Measurements from ENCODE around the gene GAB2.

DNA sequence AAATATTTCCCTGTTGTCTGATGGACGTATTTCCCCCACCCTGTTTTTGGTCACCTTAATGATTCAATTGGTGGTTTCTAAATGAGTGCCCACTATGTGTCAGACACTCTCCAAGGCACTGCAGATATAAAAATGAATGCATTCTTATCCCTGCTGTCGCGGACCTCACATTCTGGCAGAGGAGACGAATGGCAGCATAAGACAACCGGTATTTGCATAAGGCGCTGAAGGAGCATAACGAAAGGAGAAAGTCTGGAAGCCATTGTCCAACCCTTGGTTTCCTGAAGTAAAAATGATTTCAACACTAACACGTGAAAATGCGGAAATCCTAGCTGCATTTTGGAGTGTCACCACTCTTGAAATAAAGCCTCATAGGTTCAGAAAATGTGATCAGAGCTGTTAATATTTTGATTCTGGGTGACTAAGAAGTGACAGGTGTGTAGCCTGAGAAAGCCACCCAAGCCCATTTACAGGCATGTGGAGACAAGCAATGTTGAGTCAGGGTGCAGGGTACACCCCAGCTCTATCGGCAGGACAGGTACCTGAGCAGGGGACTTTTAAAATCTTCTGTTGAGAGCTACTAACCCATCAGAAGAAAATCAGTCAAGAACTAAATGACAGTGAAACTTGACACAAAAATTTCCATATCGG, 10.1 kb upstream of the GAB2 start:
- no peak for TF ChIP-seq CTCF (IDR thresholded peaks at IDR 0.05)
- no peak for TF ChIP-seq POLR2AphosphoS5 (IDR thresholded peaks at IDR 0.05; ENCODE audit: low read depth, low read length)
- TF ChIP-seq, protein P1, sequence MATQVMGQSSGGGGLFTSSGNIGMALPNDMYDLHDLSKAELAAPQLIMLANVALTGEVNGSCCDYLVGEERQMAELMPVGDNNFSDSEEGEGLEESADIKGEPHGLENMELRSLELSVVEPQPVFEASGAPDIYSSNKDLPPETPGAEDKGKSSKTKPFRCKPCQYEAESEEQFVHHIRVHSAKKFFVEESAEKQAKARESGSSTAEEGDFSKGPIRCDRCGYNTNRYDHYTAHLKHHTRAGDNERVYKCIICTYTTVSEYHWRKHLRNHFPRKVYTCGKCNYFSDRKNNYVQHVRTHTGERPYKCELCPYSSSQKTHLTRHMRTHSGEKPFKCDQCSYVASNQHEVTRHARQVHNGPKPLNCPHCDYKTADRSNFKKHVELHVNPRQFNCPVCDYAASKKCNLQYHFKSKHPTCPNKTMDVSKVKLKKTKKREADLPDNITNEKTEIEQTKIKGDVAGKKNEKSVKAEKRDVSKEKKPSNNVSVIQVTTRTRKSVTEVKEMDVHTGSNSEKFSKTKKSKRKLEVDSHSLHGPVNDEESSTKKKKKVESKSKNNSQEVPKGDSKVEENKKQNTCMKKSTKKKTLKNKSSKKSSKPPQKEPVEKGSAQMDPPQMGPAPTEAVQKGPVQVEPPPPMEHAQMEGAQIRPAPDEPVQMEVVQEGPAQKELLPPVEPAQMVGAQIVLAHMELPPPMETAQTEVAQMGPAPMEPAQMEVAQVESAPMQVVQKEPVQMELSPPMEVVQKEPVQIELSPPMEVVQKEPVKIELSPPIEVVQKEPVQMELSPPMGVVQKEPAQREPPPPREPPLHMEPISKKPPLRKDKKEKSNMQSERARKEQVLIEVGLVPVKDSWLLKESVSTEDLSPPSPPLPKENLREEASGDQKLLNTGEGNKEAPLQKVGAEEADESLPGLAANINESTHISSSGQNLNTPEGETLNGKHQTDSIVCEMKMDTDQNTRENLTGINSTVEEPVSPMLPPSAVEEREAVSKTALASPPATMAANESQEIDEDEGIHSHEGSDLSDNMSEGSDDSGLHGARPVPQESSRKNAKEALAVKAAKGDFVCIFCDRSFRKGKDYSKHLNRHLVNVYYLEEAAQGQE (IDR thresholded peaks at IDR 0.05; ENCODE audit: insufficient read depth in 1 of 2, low read depth in 2 of 2, low read length in 1 of 2), result no peak
- TF ChIP-seq SIN3A (IDR thresholded peaks at IDR 0.05; ENCODE audit: borderline replicate concordance, insufficient read depth, low read depth, low read length), result no peak
